ENCODE results near the gene COL27A1. TPM values are rescaled to one million over a fixed set of nuclear protein-coding genes. Genes with fewer than 3 reads are reported as not detected.
A peak's percentile ranks its signal among the peaks of the same experiment; 100 is the strongest.

COL27A1 gene
- total RNA-seq, 1 donor from 2014 or later = 1.3 TPM

GRCh38 chr9:114214686-114215414 is 59.5 kb downstream of the COL27A1 start:
- TF ChIP-seq CTCF (IDR thresholded peaks at IDR 0.05; ENCODE audit: insufficient read depth, low read length, severe bottlenecking) = no peak
- Histone ChIP-seq H3K36me3 (ENCODE audit: control insufficient read depth, insufficient read depth, low read length) (peaks cover 1% of the 10 kb centered on the region), H3K27me3 (ENCODE audit: control insufficient read depth, insufficient read depth, low read length) (no peaks in the 10 kb centered on the region), H3K4me3 (ENCODE audit: low read depth, low read length) (no peak overlapping the region)
- DNase-seq (ENCODE audit: low read depth) = peak; percentile 62
- FAIRE-seq = peak; percentile 18

GRCh38 chr9:114216081-114216480 is 60.7 kb downstream of the COL27A1 start:
- FAIRE-seq = no peak
- H3K36me3 ChIP-seq (ENCODE audit: control insufficient read depth, insufficient read depth, low read length) = peaks cover 1% of the 10 kb centered on the region

GRCh38 chr9:114216976-114217375 is 61.6 kb downstream of the COL27A1 start:
- peaks cover 1% of the 10 kb centered on the region for H3K36me3 ChIP-seq (ENCODE audit: control insufficient read depth, insufficient read depth, low read length)
- no peaks in the 10 kb centered on the region for H3K27me3 ChIP-seq (ENCODE audit: control insufficient read depth, insufficient read depth, low read length)
- FAIRE-seq = peak; percentile 18
- no peak for TF ChIP-seq CTCF (IDR thresholded peaks at IDR 0.05; ENCODE audit: insufficient read depth, low read length, severe bottlenecking)
- DNase-seq (ENCODE audit: low read depth) = no peak
- no peak overlapping the region for H3K4me3 ChIP-seq (ENCODE audit: low read depth, low read length)

More at GRCh38 chr9:114216081-114216480, 60.7 kb downstream of the COL27A1 start:
- TF ChIP-seq CTCF (IDR thresholded peaks at IDR 0.05; ENCODE audit: insufficient read depth, low read length, severe bottlenecking) = no peak
- DNase-seq (ENCODE audit: low read depth) = no peak
- Histone ChIP-seq H3K4me3 (ENCODE audit: low read depth, low read length) (no peak overlapping the region), H3K27me3 (ENCODE audit: control insufficient read depth, insufficient read depth, low read length) (no peaks in the 10 kb centered on the region)

- no peak for DNase-seq (ENCODE audit: low read depth)
- no peaks in the 10 kb centered on the region for H3K27me3 ChIP-seq (ENCODE audit: control insufficient read depth, insufficient read depth, low read length)
- H3K4me3 ChIP-seq (ENCODE audit: low read depth, low read length) = no peak overlapping the region
- no peak for TF ChIP-seq CTCF (IDR thresholded peaks at IDR 0.05; ENCODE audit: insufficient read depth, low read length, severe bottlenecking)
- no peak for FAIRE-seq
- H3K36me3 ChIP-seq (ENCODE audit: control insufficient read depth, insufficient read depth, low read length) = no peaks in the 10 kb centered on the region
These were observed 63.2 kb downstream of the COL27A1 start for GRCh38 chr9:114218264-114219120.

- FAIRE-seq (no peak), DNase-seq (ENCODE audit: low read depth) (no peak)
- H3K4me3 ChIP-seq (ENCODE audit: low read depth, low read length) = no peak overlapping the region
- no peaks in the 10 kb centered on the region for H3K36me3 ChIP-seq (ENCODE audit: control insufficient read depth, insufficient read depth, low read length)
- TF ChIP-seq CTCF (IDR thresholded peaks at IDR 0.05; ENCODE audit: insufficient read depth, low read length, severe bottlenecking) = no peak
- H3K27me3 ChIP-seq (ENCODE audit: control insufficient read depth, insufficient read depth, low read length) = no peaks in the 10 kb centered on the region
These were observed 64.8 kb downstream of the COL27A1 start for GRCh38 chr9:114220061-114220541.
